AG04450 (cell line): ENCODE results near the gene ZNF563. TPM values are rescaled to one million over a fixed set of nuclear protein-coding genes. Genes with fewer than 3 reads are reported as not detected.

Experiments used
- CTCF ChIA-PET: fragments of 300-600, 350-600 bp; formaldehyde crosslinking; extraction: SDS; loops from one replicate; lab custom pipeline; 2022; ENCODE audit warnings: antibody characterized with exemption, inconsistent platforms; lab: Charles Lee
- POLR2A ChIA-PET: fragments of 350-600 bp; formaldehyde crosslinking; extraction: SDS; loops from one replicate; lab custom pipeline; 2021; ENCODE audit warnings: antibody characterized with exemption, inconsistent platforms; lab: Yijun Ruan, JAX
- DNase-seq: peaks from one replicate; pipeline ENCODE4 v3.0.0-alpha.2; 2011; ENCODE audit warnings: low read depth, low spot score
- H3K27ac ChIP-seq: one replicate; pipeline ENCODE4 v1.5.1; 2012; ENCODE audit warnings: low read depth, low read length, control low read depth
- H3K27me3 ChIP-seq: one replicate; pipeline ENCODE4 v1.6.0; 2012; ENCODE audit warnings: low read length; ENCODE audit not compliant: control insufficient read depth, insufficient read depth
- H3K4me3 ChIP-seq: 2 replicates; pipeline ENCODE4 v1.5.1; 2011; ENCODE audit warnings: mild to moderate bottlenecking, low read depth, low read length, control low read depth
- H3K9me3 ChIP-seq: 2 replicates; pipeline ENCODE4 v1.5.1; 2012; ENCODE audit warnings: low read length; ENCODE audit not compliant: control insufficient read depth, insufficient read depth
- polyA plus RNA-seq: library from polyadenylated mRNA; depleted of rRNA; stranded (reverse); fragments of >200 nt; gene quantifications from 2 replicates; pipeline ENCODE4 v1.2.3, GENCODE V29; 2011
- TF ChIP-seq, protein P1 (sequence below): IDR thresholded peaks from 2 replicates; pipeline ENCODE4 v1.5.1; 2011; ENCODE audit warnings: low read depth, low read length, control low read depth, inconsistent platforms

The ZNF563 gene
- polyA plus RNA-seq, 1 experiment = 2.3 TPM

DNA sequence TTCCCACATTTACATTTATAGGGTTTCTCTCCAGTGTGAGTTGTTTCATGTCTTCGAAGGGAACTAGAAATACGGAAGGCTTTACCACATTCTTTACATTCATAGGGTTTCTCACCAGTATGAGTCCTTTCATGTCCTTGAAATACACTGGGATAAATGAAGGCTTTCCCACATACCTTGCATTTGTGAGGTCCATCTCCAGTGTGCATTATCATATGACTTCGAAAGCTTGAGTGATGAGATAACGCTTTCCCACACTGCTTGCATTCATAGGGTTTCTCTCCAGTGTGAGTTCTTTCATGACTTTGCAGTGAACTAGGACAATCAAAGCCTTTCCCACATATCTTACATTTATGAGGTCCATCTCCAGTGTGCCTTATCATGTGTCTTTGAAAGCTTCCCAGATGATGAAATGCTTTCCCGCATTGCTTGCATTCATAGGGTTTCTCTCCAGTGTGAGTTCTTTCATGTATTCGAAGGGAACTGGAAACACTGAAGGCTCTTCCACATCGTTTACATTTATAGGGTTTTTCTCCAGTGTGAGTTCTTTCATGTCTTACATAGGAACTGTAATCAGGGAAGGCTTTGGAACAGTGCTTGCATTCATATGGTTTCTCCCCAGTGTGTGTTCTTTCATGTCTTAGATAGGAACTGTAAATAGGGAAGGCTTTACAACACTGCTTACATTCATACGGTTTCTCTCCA, 16.9 kb upstream of the ZNF563 start:
- ChIA-PET CTCF (no interaction called here), POLR2A (no interaction called here)
- no peak for DNase-seq
- no peak overlapping the region for H3K4me3 ChIP-seq
- TF ChIP-seq, protein P1, sequence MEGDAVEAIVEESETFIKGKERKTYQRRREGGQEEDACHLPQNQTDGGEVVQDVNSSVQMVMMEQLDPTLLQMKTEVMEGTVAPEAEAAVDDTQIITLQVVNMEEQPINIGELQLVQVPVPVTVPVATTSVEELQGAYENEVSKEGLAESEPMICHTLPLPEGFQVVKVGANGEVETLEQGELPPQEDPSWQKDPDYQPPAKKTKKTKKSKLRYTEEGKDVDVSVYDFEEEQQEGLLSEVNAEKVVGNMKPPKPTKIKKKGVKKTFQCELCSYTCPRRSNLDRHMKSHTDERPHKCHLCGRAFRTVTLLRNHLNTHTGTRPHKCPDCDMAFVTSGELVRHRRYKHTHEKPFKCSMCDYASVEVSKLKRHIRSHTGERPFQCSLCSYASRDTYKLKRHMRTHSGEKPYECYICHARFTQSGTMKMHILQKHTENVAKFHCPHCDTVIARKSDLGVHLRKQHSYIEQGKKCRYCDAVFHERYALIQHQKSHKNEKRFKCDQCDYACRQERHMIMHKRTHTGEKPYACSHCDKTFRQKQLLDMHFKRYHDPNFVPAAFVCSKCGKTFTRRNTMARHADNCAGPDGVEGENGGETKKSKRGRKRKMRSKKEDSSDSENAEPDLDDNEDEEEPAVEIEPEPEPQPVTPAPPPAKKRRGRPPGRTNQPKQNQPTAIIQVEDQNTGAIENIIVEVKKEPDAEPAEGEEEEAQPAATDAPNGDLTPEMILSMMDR = no peak
- no peaks in the 10 kb centered on the region for H3K27me3 ChIP-seq
- H3K9me3 ChIP-seq = peaks cover 34% of the 10 kb centered on the region
- H3K27ac ChIP-seq = no peak overlapping the region

DNA sequence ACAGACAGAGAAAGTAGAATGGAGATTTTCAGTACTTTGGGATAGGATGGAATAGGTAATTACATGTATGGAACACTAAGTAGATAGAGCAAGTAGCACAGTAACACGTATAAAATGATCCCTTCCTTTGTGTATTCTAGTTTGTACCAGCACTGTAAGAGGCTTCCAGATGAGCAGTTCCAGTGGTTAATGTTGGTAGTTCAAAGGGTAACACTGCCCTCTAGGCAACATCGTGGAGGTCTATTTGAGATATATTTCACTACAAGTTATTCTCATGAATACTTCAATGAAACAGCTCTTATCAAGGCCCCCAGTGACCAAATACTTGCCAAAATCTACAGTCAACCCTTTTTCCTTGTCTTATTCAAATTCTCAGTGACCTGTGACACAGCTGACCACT, 13.5 kb upstream of the ZNF563 start:
- DNase-seq = no peak

DNA sequence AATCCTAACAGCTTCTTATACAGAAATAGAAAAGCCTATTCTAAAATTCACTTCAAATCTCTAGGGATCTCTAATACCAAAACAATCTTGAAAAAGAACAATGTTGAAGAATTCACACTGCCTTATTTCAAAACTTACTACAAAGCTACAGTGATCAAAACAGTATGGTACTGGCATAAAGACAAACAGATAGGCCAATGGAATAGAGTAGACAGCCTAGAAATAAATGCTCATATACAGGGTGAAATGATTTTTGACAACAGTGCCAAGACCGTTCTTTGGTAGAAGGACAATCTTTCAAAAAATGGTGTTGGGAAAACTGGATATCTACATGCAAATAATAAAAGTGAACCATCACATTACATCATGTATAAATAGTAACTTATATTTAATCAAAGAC, 11.8 kb upstream of the ZNF563 start:
- TF ChIP-seq, protein P1 = no peak
- no peak for DNase-seq
- H3K27me3 ChIP-seq = no peaks in the 10 kb centered on the region
- H3K4me3 ChIP-seq = no peak overlapping the region
- ChIA-PET CTCF (no interaction called here), POLR2A (no interaction called here)
- no peak overlapping the region for H3K27ac ChIP-seq
- H3K9me3 ChIP-seq = peaks cover 36% of the 10 kb centered on the region

More for the DNA sequence above, 13.5 kb upstream of the ZNF563 start:
- POLR2A ChIA-PET = no interaction called here
- Histone ChIP-seq H3K4me3 (no peak overlapping the region), H3K27ac (no peak overlapping the region), H3K9me3 (peaks cover 37% of the 10 kb centered on the region), H3K27me3 (no peaks in the 10 kb centered on the region)
- TF ChIP-seq, protein P1 = no peak
- CTCF ChIA-PET = no interaction called here

DNA sequence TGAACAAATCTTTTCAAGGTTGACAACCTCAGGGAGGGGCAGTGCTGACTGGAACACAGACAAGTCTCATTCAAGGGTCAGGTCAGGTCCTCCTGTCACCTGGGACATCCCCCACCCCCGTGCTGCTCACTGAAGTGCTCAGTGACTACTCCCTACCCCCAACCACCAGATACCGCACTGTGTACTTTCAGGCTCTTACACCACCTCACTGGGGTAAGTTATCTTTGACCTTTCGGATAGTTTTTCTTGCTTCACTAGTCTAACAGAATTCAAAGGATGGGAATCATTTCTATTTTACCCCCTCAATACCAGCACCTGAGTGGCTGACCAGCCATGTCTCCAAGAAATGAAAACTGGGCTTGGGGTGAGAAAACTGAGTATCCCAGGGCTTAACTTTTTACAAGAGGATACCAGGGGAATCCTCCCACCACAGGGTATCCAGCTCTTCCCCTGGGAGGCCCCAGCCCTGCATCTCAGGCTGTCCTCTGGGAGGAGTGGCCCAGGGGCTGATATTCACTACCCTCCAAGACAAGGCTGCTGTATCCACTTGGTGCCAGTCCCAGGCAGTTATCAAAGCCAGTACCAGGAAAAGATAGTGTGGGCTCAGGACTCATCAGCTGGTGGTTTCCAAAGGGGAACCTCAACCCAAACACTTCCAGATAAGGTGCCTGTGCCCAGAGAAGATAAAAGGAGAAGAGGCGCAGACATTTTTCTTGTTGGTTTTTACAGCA, 2.1 kb downstream of the ZNF563 start:
- no peak overlapping the region for H3K27ac ChIP-seq
- CTCF ChIA-PET = interaction anchor here (1.4 to 3.9 kb wide), 2 partner anchors 34 to 272 kb away, joined by 3 to 15 read pairs; partner anchors contain the start of gene ZNF442
- H3K4me3 ChIP-seq = no peak overlapping the region
- no peaks in the 10 kb centered on the region for H3K27me3 ChIP-seq
- H3K9me3 ChIP-seq = no peaks in the 10 kb centered on the region; the same call in 1 of the 2 replicates
- TF ChIP-seq, protein P1 = no peak
- no peak for DNase-seq
- POLR2A ChIA-PET = no interaction called here

DNA sequence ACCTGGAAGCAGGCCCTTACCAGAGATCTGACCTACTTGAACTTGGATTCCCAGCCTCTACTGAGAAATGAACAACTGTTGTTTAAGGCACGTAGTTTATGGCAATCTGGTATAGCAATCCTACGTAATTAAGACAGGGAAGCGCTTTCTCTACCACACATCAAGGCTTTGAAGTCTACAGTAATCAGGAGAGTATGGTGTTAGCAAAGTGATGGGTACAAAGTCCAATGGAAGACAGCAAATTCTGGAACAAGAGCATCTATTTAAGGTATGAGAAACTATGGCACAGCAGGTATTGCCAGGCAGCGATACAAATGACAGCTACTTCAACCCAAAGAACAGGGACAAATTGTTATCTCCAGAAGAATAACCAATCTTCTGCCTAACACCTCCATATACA, 3.1 kb downstream of the ZNF563 start:
- DNase-seq = no peak
- Histone ChIP-seq H3K4me3 (no peak overlapping the region), H3K27ac (no peak overlapping the region), H3K9me3 (no peaks in the 10 kb centered on the region; the same call in 1 of the 2 replicates), H3K27me3 (no peaks in the 10 kb centered on the region)
- POLR2A ChIA-PET = no interaction called here
- TF ChIP-seq, protein P1 = no peak
- CTCF ChIA-PET = interaction anchor here (1.4 kb wide), 1 partner anchor 271 kb away, joined by 3 read pairs; no protein-coding TSS in a partner anchor
